Endometrial microvascular endothelial cells (primary cell): ENCODE results near the gene BCL2. TPM values are rescaled to one million over a fixed set of nuclear protein-coding genes. Genes with fewer than 3 reads are reported as not detected.

Experiments
- in situ Hi-C: cut with HindIII; loops from 2 replicates; pipeline ENCODE4 v1.10.0; 2017; ENCODE audit warnings: low sequenced_read_pairs, low pct_unique_long_range_greater_than_20kb; ENCODE audit errors: inconsistent ontology term
- total RNA-seq: library from RNA; depleted of rRNA; stranded (reverse); fragments of >200 nt; gene quantifications from one replicate; pipeline ENCODE4 v1.2.3, GENCODE V29; 2015; ENCODE audit errors: inconsistent ontology term

Gene BCL2
- total RNA-seq, 1 donor from 2014 or later = 0.56 TPM

GRCh38 chr18:63158012-63158631 lies 161.4 kb downstream of the BCL2 start:
- in situ Hi-C loops = no loop called here

- in situ Hi-C loops = no loop called here
Measured at GRCh38 chr18:63157293-63158011, 162.1 kb downstream of the BCL2 start.

GRCh38 chr18:63155910-63156773 lies 163.4 kb downstream of the BCL2 start:
- in situ Hi-C loops = no loop called here

GRCh38 chr18:63155169-63155852 lies 164.3 kb downstream of the BCL2 start:
- in situ Hi-C loops = no loop called here

GRCh38 chr18:63154350-63155152 lies 165.0 kb downstream of the BCL2 start:
- in situ Hi-C loops = no loop called here

GRCh38 chr18:63152791-63153190 lies 166.8 kb downstream of the BCL2 start:
- in situ Hi-C loops = no loop called here

GRCh38 chr18:63152096-63152495 lies 167.5 kb downstream of the BCL2 start:
- in situ Hi-C loops = no loop called here

GRCh38 chr18:63151539-63151938 lies 168.0 kb downstream of the BCL2 start:
- in situ Hi-C loops = no loop called here

GRCh38 chr18:63150942-63151421 lies 168.6 kb downstream of the BCL2 start:
- in situ Hi-C loops = no loop called here

- in situ Hi-C loops = no loop called here
Measured at GRCh38 chr18:63150326-63150725, 169.2 kb downstream of the BCL2 start.

GRCh38 chr18:63149302-63149587 lies 170.3 kb downstream of the BCL2 start:
- in situ Hi-C loops = loop anchor here (25.0 kb wide), 1 partner anchor 188 kb away; no protein-coding TSS in a partner anchor

GRCh38 chr18:63148449-63149301 lies 170.9 kb downstream of the BCL2 start:
- in situ Hi-C loops = loop anchor here (25.0 kb wide), 1 partner anchor 189 kb away; no protein-coding TSS in a partner anchor

GRCh38 chr18:63147973-63148372 lies 171.6 kb downstream of the BCL2 start:
- in situ Hi-C loops = loop anchor here (25.0 kb wide), 1 partner anchor 189 kb away; no protein-coding TSS in a partner anchor

- in situ Hi-C loops = loop anchor here (25.0 kb wide), 1 partner anchor 190 kb away; no protein-coding TSS in a partner anchor
Measured at GRCh38 chr18:63146828-63147409, 172.7 kb downstream of the BCL2 start.

GRCh38 chr18:63145851-63146555 lies 173.6 kb downstream of the BCL2 start:
- in situ Hi-C loops = loop anchor here (25.0 kb wide), 1 partner anchor 191 kb away; no protein-coding TSS in a partner anchor

GRCh38 chr18:63145166-63145850 lies 174.3 kb downstream of the BCL2 start:
- in situ Hi-C loops = loop anchor here (25.0 kb wide), 1 partner anchor 192 kb away; no protein-coding TSS in a partner anchor
